H1 (cell line): ENCODE measurements around the gene HNRNPAB. TPM values are rescaled to one million over a fixed set of nuclear protein-coding genes. Genes with fewer than 3 reads are reported as not detected.

Experiments
- CTCF ChIA-PET: fragments of 300-600 bp; sonication (Branson Sonifier 250); formaldehyde crosslinking; loops from one replicate; lab custom pipeline; 2021; ENCODE audit not compliant: partially characterized antibody; lab: Charles Lee
- POLR2A ChIA-PET: fragments of 300-600 bp; sonication (Branson Sonifier 250); formaldehyde crosslinking; loops from one replicate; lab custom pipeline; 2021; ENCODE audit warnings: inconsistent platforms; ENCODE audit not compliant: partially characterized antibody; lab: Charles Lee
- DNase-seq, 2 experiments: peaks; one replicate each; pipeline versions ENCODE4 v3.0.0 to v3.0.0-alpha.2; 2010 to 2022; ENCODE audit warnings: low spot score in 2 of 2, low read depth in 1 of 2, mixed read lengths in 1 of 2
- FAIRE-seq: peaks from 2 replicates; lab custom pipeline; 2011; peaks lifted over from hg19 to GRCh38; lab: Jason Lieb, UNC
- H2AFZ ChIP-seq: 2 replicates; pipeline ENCODE4 v1.8.1; 2012; ENCODE audit warnings: low read length, inconsistent platforms
- H2AK5ac ChIP-seq: 2 replicates; pipeline ENCODE4 v1.6.1; 2013; ENCODE audit warnings: low read depth, low read length
- H2BK120ac ChIP-seq: replicated peaks from 2 replicates; pipeline ENCODE3; 2013; ENCODE audit warnings: low read depth, low read length, inconsistent platforms
- H2BK12ac ChIP-seq: 2 replicates; pipeline ENCODE4 v1.6.1; 2013; ENCODE audit warnings: low read depth, low read length
- H2BK15ac ChIP-seq: 2 replicates; pipeline ENCODE4 v1.6.1; 2013; ENCODE audit warnings: low read length
- H2BK20ac ChIP-seq: 2 replicates; pipeline ENCODE4 v1.6.1; 2013; ENCODE audit warnings: low read length
- H2BK5ac ChIP-seq: 2 replicates; pipeline ENCODE4 v1.6.1; 2013; ENCODE audit warnings: low read depth, low read length
- H3K14ac ChIP-seq: 2 replicates; pipeline ENCODE4 v1.6.1; 2013; ENCODE audit warnings: inconsistent platforms; ENCODE audit not compliant: insufficient read length
- H3K18ac ChIP-seq: 2 replicates; pipeline ENCODE4 v1.6.1; 2013; ENCODE audit warnings: low read length; ENCODE audit errors: extremely low read depth
- H3K23ac ChIP-seq: 2 replicates; pipeline ENCODE4 v1.6.1; 2013; ENCODE audit warnings: inconsistent platforms; ENCODE audit not compliant: insufficient read length
- H3K23me2 ChIP-seq: 2 replicates; pipeline ENCODE4 v1.6.1; 2013; ENCODE audit warnings: low read depth, low read length
- H3K27ac ChIP-seq: 2 replicates; pipeline ENCODE4 v1.6.1; 2011; ENCODE audit warnings: low read depth, low read length, inconsistent platforms
- H3K27me3 ChIP-seq, 4 experiments: replicated peaks in 1 of 4; 1 replicate in 1 of 4; 2 replicates in 3 of 4; pipeline versions ENCODE4 v1.6.1 to v1.8.1; 2011 to 2013; ENCODE audit warnings: low read length in 3 of 4, mild to moderate bottlenecking in 3 of 4, inconsistent platforms in 2 of 4, mixed read lengths in 2 of 4, moderate library complexity in 1 of 4; ENCODE audit not compliant: control insufficient read depth in 3 of 4, insufficient read depth in 3 of 4; ENCODE audit errors: extremely low read depth in 1 of 4
- H3K36me3 ChIP-seq, 4 experiments: 2 replicates each; pipeline versions ENCODE4 v1.6.1 to v1.8.1; 2011 to 2013; ENCODE audit warnings: mild to moderate bottlenecking in 4 of 4, low read length in 3 of 4, moderate library complexity in 2 of 4, control low read depth in 1 of 4, inconsistent platforms in 1 of 4; ENCODE audit not compliant: insufficient read depth in 4 of 4, control insufficient read depth in 2 of 4
- H3K4ac ChIP-seq: replicated peaks from 2 replicates; pipeline ENCODE3; 2013; ENCODE audit warnings: low read length, low read depth, mixed read lengths, inconsistent platforms; ENCODE audit not compliant: insufficient read length
- H3K4me1 ChIP-seq, 4 experiments: replicated peaks in 1 of 4; 1 replicate in 1 of 4; 2 replicates in 3 of 4; pipeline versions ENCODE4 v1.6.1 to v1.8.1; 2011 to 2013; ENCODE audit warnings: low read length in 3 of 4, inconsistent platforms in 2 of 4, mixed read lengths in 1 of 4; ENCODE audit not compliant: insufficient read depth in 4 of 4, control insufficient read depth in 3 of 4
- H3K4me2 ChIP-seq, 2 experiments: 2 replicates each; pipeline versions ENCODE4 v1.6.1 to v1.8.1; 2011 to 2013; ENCODE audit warnings: low read depth in 2 of 2, low read length in 2 of 2, control low read depth in 1 of 2, inconsistent platforms in 1 of 2, mild to moderate bottlenecking in 1 of 2; ENCODE audit not compliant: insufficient read depth in 1 of 2
- H3K4me3 ChIP-seq, 4 experiments: fragments of 200-600, 300-600 bp in 1 of 4; sonication (generic), shearing (Covaris generic), sonication (Bioruptor Twin) in 1 of 4; 2 replicates each; pipeline versions ENCODE4 v1.5.1 to v1.8.1; 2011 to 2016; ENCODE audit warnings: low read length in 4 of 4, low read depth in 3 of 4, control low read depth in 2 of 4, inconsistent platforms in 2 of 4, mild to moderate bottlenecking in 2 of 4, mixed read lengths in 1 of 4, moderate library complexity in 1 of 4; ENCODE audit not compliant: insufficient read depth in 2 of 4; ENCODE audit errors: extremely low read depth in 1 of 4
- H3K56ac ChIP-seq: replicated peaks from 2 replicates; pipeline ENCODE3; 2013; ENCODE audit warnings: low read depth, mild to moderate bottlenecking, mixed read lengths, low read length, inconsistent platforms; ENCODE audit not compliant: insufficient read length
- H3K79me1 ChIP-seq: 2 replicates; pipeline ENCODE4 v1.6.1; 2013; ENCODE audit warnings: low read depth, low read length, control low read depth
- H3K79me2 ChIP-seq, 2 experiments: 2 replicates each; pipeline versions ENCODE4 v1.6.1 to v1.8.1; 2012 to 2013; ENCODE audit warnings: low read length in 2 of 2, mild to moderate bottlenecking in 2 of 2, inconsistent platforms in 1 of 2; ENCODE audit not compliant: insufficient read depth in 2 of 2, control insufficient read depth in 1 of 2
- H3K9ac ChIP-seq, 4 experiments: replicated peaks in 1 of 4; 1 replicate in 1 of 4; 2 replicates in 3 of 4; pipeline versions ENCODE4 v1.6.1 to v1.8.1; 2011 to 2013; ENCODE audit warnings: low read depth in 3 of 4, low read length in 3 of 4, control low read depth in 2 of 4, mild to moderate bottlenecking in 2 of 4, moderate library complexity in 2 of 4, inconsistent platforms in 1 of 4; ENCODE audit errors: extremely low read depth in 1 of 4
- H3K9me3 ChIP-seq, 2 experiments: 2 replicates each; pipeline versions ENCODE4 v1.6.1 to v1.8.1; 2012 to 2013; ENCODE audit warnings: mild to moderate bottlenecking in 2 of 2, moderate library complexity in 2 of 2, control low read depth in 1 of 2, inconsistent platforms in 1 of 2, low read depth in 1 of 2, low read length in 1 of 2, mixed read lengths in 1 of 2; ENCODE audit not compliant: insufficient read depth in 2 of 2
- H4K20me1 ChIP-seq, 2 experiments: replicated peaks in 1 of 2; 2 replicates each; pipeline versions ENCODE3 to v1.8.1; 2011 to 2013; ENCODE audit warnings: inconsistent platforms in 2 of 2, low read length in 2 of 2, mild to moderate bottlenecking in 1 of 2; ENCODE audit not compliant: insufficient read depth in 2 of 2, control insufficient read depth in 1 of 2
- H4K5ac ChIP-seq: 2 replicates; pipeline ENCODE4 v1.6.1; 2013; ENCODE audit warnings: low read length, low read depth, mixed read lengths, inconsistent platforms; ENCODE audit not compliant: insufficient read length
- H4K8ac ChIP-seq: 2 replicates; pipeline ENCODE4 v1.8.0; 2013; ENCODE audit warnings: mild to moderate bottlenecking, moderate library complexity, low read length, inconsistent platforms; ENCODE audit not compliant: insufficient read depth; ENCODE audit errors: extremely low read depth
- H4K91ac ChIP-seq: replicated peaks from 2 replicates; pipeline ENCODE3; 2013; ENCODE audit warnings: low read length, mixed read lengths, inconsistent platforms; ENCODE audit not compliant: insufficient read length
- CBX5 ChIP-seq: fragments of 300-800, 300-1000 bp; sonication (generic); IDR thresholded peaks from 2 replicates; pipeline ENCODE4 v1.7.1; 2016; ENCODE audit warnings: antibody characterized with exemption, low read length, low read depth
- WGBS, 2 experiments: shearing (Covaris generic) in 1 of 2; methylation state at CpG; one replicate each; pipeline versions ENCODE4 v1.1.6 to v1.1.7; 2013 to 2015; ENCODE audit warnings: low lambda C conversion rate in 2 of 2, mixed read lengths in 2 of 2, inconsistent platforms in 1 of 2, low coverage in 1 of 2, missing lambda C conversion rate in 1 of 2; ENCODE audit not compliant: insufficient replicate concordance in 2 of 2, insufficient coverage in 1 of 2, insufficient read length in 1 of 2; ENCODE audit errors: extremely low coverage in 1 of 2, missing lambda C conversion rate in 1 of 2; 5-methylcytosine and 5-hydroxymethylcytosine counted together
- polyA plus RNA-seq, 7 experiments: library from polyadenylated mRNA; depleted of rRNA in 3 of 7; stranded (reverse) in 5 of 7; unstranded in 2 of 7; fragments of >200 nt in 5 of 7; fragments of 200-250 nt in 2 of 7; gene quantifications; 1 replicate in 5 of 7; 2 replicates in 1 of 7; 4 replicates in 1 of 7; pipeline versions ENCODE4 v1.2.1 to v1.2.3, GENCODE V29; 2011 to 2013; ENCODE audit warnings: missing spikeins in 2 of 7, mixed read lengths in 2 of 7
- total RNA-seq: library from RNA; stranded (reverse); fragmentation: NEBNext Ultra II Directional; extraction: Animal tissue kit (Norgen Biotek cat#: 25700); gene quantifications from 2 replicates; pipeline ENCODE4 v1.2.1, GENCODE V29; 2021

Gene HNRNPAB
- total and polyA plus RNA-seq, 2 of the 8 experiments (the other 6 are each of a cell fraction or from before 2014, with no cell fraction given): 373 to 563 TPM

DNA sequence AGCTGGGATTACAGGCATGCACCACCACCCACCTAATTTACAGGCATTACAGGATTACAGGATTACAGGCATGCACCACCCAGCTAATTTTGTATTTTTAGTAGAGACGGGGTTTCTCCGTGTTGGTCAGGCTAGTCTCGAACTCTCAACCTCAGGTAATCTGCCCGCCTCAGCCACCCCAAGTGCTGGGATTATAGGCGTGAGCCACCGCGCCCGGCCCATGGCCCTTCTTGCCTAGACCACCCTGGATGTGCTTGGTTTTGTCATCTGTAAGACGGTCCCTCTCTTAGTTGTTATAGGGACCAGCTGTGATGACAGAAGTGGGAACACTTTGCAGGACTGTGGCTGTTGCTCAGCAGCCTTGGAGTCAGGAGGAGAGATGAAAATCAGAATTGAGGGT, 31.8 kb downstream of the HNRNPAB start:
- Histone ChIP-seq H3K27me3 (no peaks in the 10 kb centered on the region), H2BK20ac (no peak overlapping the region), H3K79me1 (peaks cover 6% of the 10 kb centered on the region), H3K23ac (no peak overlapping the region), H2BK15ac (no peak overlapping the region), H2AK5ac (no peak overlapping the region), H3K36me3 (0 out of 8 replicates have a peak, but pooled peaks cover 0 to 2% (median 0%) of the 10 kb centered on the region in 4 experiments), H3K23me2 (peaks cover 5% of the 10 kb centered on the region; the same call in 1 of the 2 replicates), H3K4me2 (no peak overlapping the region), H4K20me1 (peaks cover 0 to 1% of the 10 kb centered on the region in 2 experiments), H4K5ac (no peak overlapping the region), H3K14ac (no peak overlapping the region), H3K56ac (no peak overlapping the region), H4K8ac (no peak overlapping the region), H3K9ac (no peak overlapping the region), H3K18ac (no peak overlapping the region), H3K4ac (no peak overlapping the region), H3K4me1 (peaks cover 0 to 17% (median 10%) of the 10 kb centered on the region in 4 experiments; a peak in 6 of 7 replicates), H3K4me3 (no peak overlapping the region), H3K27ac (no peak overlapping the region), H2BK12ac (no peak overlapping the region), H2AFZ (no peak overlapping the region), H2BK5ac (no peak overlapping the region), H4K91ac (no peak overlapping the region), H3K79me2 (peaks cover 0 to 6% of the 10 kb centered on the region in 2 experiments; a peak in 1 of 4 replicates), H3K9me3 (no peaks in the 10 kb centered on the region), H2BK120ac (no peak overlapping the region)
- POLR2A ChIA-PET: interaction anchor here (0.6 to 21.6 kb wide), 4 partner anchors 8 to 42 kb away, joined by 3 to 507 read pairs (median 4); partner anchors contain the start of gene HNRNPAB
- CTCF ChIA-PET: interaction anchor here (1.1 to 1.6 kb wide), 6 partner anchors 12 to 232 kb away, joined by 3 to 5 read pairs (median 4); no protein-coding TSS in a partner anchor
- FAIRE-seq (no peak), DNase-seq (no peak)
- 82% methylated on average over 9 of the region's 9 CpGs; no CpG with 5 or more reads in 1 of the 2 experiments for WGBS, 2 experiments
- TF ChIP-seq CBX5: no peak
